PC-9 (cell line): ENCODE results near the gene ERBB4. TPM values are rescaled to one million over a fixed set of nuclear protein-coding genes. Genes with fewer than 3 reads are reported as not detected.

Source experiments
- BruUV-seq: library from RNA; stranded (reverse); fragments of 400-500 nt; replicated peaks from 2 replicates; lab custom pipeline; 2021; lab: Mats Ljungman, UMichigan
- CTCF ChIA-PET: fragments of 300-600 bp; sonication (Branson Sonifier 250); formaldehyde crosslinking; loops from one replicate; lab custom pipeline; 2022; ENCODE audit warnings: antibody characterized with exemption; lab: Charles Lee
- POLR2A ChIA-PET: fragments of 300-600 bp; sonication (Branson Sonifier 250); formaldehyde crosslinking; loops from one replicate; lab custom pipeline; 2022; ENCODE audit warnings: antibody characterized with exemption; ENCODE audit not compliant: unreplicated experiment; lab: Charles Lee
- DNase-seq, 2 experiments: peaks; one replicate each; pipeline versions ENCODE4 v3.0.0 to v3.0.0-alpha.2; 2015 to 2022; ENCODE audit warnings: mixed read lengths in 1 of 2
- H2AFZ ChIP-seq: fragments of 200-600 bp; sonication (generic); 2 replicates; pipeline ENCODE4 v1.8.1; 2017; ENCODE audit warnings: antibody characterized with exemption
- H3F3A ChIP-seq: fragments of 200-600 bp; sonication (generic); 2 replicates; pipeline ENCODE4 v1.8.1; 2017; ENCODE audit warnings: antibody characterized with exemption, mild to moderate bottlenecking, low read depth; ENCODE audit not compliant: insufficient read depth
- H3K27ac ChIP-seq: fragments of 200-600 bp; sonication (generic); 2 replicates; pipeline ENCODE4 v1.6.1; 2016; ENCODE audit warnings: mixed run types
- H3K27me3 ChIP-seq: fragments of 200-600 bp; sonication (generic); 2 replicates; pipeline ENCODE4 v1.6.1; 2016; ENCODE audit warnings: low read depth, mixed run types; ENCODE audit not compliant: insufficient read depth
- H3K36me3 ChIP-seq: fragments of 200-600 bp; sonication (generic); 2 replicates; pipeline ENCODE4 v1.6.1; 2016; ENCODE audit warnings: low read depth, mixed run types
- H3K4me1 ChIP-seq: fragments of 200-600 bp; sonication (generic); replicated peaks from 2 replicates; pipeline ENCODE4 v1.6.1; 2016; ENCODE audit warnings: mixed run types; ENCODE audit not compliant: insufficient read depth
- H3K4me2 ChIP-seq: fragments of 200-600 bp; sonication (generic); 2 replicates; pipeline ENCODE4 v1.6.1; 2017; ENCODE audit warnings: mixed run types
- H3K4me3 ChIP-seq: fragments of 200-600 bp; sonication (generic); 2 replicates; pipeline ENCODE4 v1.6.1; 2016; ENCODE audit warnings: mixed run types
- H3K79me2 ChIP-seq: fragments of 200-600 bp; sonication (generic); 2 replicates; pipeline ENCODE4 v1.6.1; 2017; ENCODE audit warnings: low read depth, mixed run types
- H3K9me2 ChIP-seq: fragments of 200-600 bp; sonication (generic); 2 replicates; pipeline ENCODE4 v1.8.1; 2017; ENCODE audit warnings: mild to moderate bottlenecking; ENCODE audit not compliant: insufficient read depth
- H3K9me3 ChIP-seq: fragments of 200-600 bp; sonication (generic); 2 replicates; pipeline ENCODE4 v1.8.1; 2016; ENCODE audit warnings: low read depth; ENCODE audit not compliant: insufficient read depth
- H4K20me1 ChIP-seq: fragments of 200-600 bp; sonication (generic); 2 replicates; pipeline ENCODE4 v1.8.1; 2017; ENCODE audit not compliant: insufficient read depth
- EZH2 ChIP-seq: fragments of 200-600 bp; sonication (generic); IDR thresholded peaks from 2 replicates; pipeline ENCODE4 v1.8.0; 2017; ENCODE audit warnings: antibody characterized with exemption, low read depth
- intact Hi-C: fragments of 100-400 bp; cut with micrococcal nuclease; formaldehyde crosslinking; loops from one replicate; pipeline ENCODE4 v1.10.0; 2022; ENCODE audit not compliant: unreplicated experiment
- total RNA-seq: library from RNA; stranded (reverse); gene quantifications from 2 replicates; pipeline ENCODE4 v1.2.3, GENCODE V29; 2021
- TF ChIP-seq, protein P1 (sequence below): fragments of 200-600 bp; sonication (generic); conservative IDR thresholded peaks from 2 replicates; pipeline ENCODE4 v1.6.1; 2017; ENCODE audit warnings: mixed run types, antibody characterized with exemption, mild to moderate bottlenecking, moderate library complexity

ERBB4 gene
- total RNA-seq, 1 experiment from 2014 or later: not detected

DNA sequence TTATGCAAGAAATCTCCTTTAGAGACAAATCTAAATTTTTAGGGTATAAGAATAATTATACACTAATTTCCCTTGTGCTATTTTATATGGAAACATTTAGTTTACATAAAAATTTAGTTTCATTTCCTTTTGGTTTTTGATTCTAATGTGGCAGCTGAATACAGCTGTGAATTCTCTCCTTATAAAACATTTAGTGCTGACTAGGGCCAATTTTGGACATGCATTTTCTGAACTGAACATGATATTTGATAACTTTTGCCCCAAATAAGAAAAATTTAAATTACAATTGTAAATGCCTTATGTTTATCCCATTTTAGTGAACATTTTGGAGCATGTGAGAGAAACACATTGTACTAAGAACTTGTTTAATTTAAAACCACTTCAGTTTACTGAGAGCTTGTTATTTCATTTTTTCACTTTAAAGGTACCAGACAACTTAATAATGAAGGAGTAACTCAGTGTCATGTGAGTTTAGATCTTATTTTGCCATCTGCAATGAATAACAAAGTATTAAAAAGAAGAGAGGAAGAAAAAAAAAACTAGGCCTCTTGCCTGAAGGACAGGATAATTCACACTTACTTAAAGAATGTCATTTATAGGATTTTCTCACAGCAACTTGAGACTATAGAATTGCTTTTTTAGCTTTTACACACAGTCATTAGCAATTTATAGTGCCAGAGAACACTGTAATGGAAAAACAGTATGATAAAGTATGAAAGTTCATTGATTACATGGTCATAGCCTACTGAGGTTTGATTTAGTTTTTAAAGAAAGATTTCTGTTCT, 209.7 kb downstream of the ERBB4 start:
- no peaks in the 10 kb centered on the region for H3K27me3 ChIP-seq
- no peaks in the 10 kb centered on the region for H3K4me1 ChIP-seq
- DNase-seq: no peak
- intact Hi-C loops: no loop called here
- no peaks in the 10 kb centered on the region for H3K9me3 ChIP-seq
- no peaks in the 10 kb centered on the region for H4K20me1 ChIP-seq
- ChIA-PET CTCF (no interaction called here), POLR2A (no interaction called here)
- TF ChIP-seq, protein P1, sequence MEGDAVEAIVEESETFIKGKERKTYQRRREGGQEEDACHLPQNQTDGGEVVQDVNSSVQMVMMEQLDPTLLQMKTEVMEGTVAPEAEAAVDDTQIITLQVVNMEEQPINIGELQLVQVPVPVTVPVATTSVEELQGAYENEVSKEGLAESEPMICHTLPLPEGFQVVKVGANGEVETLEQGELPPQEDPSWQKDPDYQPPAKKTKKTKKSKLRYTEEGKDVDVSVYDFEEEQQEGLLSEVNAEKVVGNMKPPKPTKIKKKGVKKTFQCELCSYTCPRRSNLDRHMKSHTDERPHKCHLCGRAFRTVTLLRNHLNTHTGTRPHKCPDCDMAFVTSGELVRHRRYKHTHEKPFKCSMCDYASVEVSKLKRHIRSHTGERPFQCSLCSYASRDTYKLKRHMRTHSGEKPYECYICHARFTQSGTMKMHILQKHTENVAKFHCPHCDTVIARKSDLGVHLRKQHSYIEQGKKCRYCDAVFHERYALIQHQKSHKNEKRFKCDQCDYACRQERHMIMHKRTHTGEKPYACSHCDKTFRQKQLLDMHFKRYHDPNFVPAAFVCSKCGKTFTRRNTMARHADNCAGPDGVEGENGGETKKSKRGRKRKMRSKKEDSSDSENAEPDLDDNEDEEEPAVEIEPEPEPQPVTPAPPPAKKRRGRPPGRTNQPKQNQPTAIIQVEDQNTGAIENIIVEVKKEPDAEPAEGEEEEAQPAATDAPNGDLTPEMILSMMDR: no peak
- TF ChIP-seq EZH2: no peak
- no peak overlapping the region for H3K4me3 ChIP-seq
- H3K4me2 ChIP-seq: no peak overlapping the region
- BruUV-seq: no TSS peak
- no peaks in the 10 kb centered on the region for H3K9me2 ChIP-seq
- no peak overlapping the region for H2AFZ ChIP-seq
- no peaks in the 10 kb centered on the region for H3K36me3 ChIP-seq
- H3F3A ChIP-seq: no peaks in the 10 kb centered on the region
- no peak overlapping the region for H3K27ac ChIP-seq
- H3K79me2 ChIP-seq: no peaks in the 10 kb centered on the region

DNA sequence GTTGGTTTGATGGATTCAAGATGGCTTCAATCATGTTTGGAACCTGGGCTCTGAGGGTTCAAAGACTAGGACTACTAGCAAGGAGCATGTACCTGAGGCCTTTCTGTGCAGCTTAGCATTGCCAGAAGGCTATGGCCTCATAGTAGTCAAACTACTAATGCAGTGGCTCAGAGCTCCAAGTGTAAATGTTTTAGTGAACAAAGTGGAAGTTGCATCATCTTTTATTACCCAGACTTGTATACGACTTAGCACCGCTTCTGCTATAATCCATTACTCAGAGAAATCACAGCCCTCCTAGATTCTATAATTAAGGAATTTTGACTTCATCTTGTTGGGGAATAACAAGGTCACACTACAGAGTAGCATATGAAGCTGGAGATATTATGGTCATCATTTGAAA, 210.5 kb downstream of the ERBB4 start:
- Histone ChIP-seq H3F3A (no peaks in the 10 kb centered on the region), H2AFZ (no peak overlapping the region), H3K9me2 (no peaks in the 10 kb centered on the region), H3K4me1 (no peaks in the 10 kb centered on the region), H3K4me3 (no peak overlapping the region), H3K27me3 (no peaks in the 10 kb centered on the region), H3K27ac (no peak overlapping the region), H3K9me3 (no peaks in the 10 kb centered on the region), H3K79me2 (no peaks in the 10 kb centered on the region), H3K36me3 (no peaks in the 10 kb centered on the region), H3K4me2 (no peak overlapping the region), H4K20me1 (no peaks in the 10 kb centered on the region)
- no TSS peak for BruUV-seq
- intact Hi-C loops: no loop called here
- ChIA-PET CTCF (no interaction called here), POLR2A (no interaction called here)
- DNase-seq: no peak
- TF ChIP-seq, protein P1: no peak
- no peak for TF ChIP-seq EZH2

DNA sequence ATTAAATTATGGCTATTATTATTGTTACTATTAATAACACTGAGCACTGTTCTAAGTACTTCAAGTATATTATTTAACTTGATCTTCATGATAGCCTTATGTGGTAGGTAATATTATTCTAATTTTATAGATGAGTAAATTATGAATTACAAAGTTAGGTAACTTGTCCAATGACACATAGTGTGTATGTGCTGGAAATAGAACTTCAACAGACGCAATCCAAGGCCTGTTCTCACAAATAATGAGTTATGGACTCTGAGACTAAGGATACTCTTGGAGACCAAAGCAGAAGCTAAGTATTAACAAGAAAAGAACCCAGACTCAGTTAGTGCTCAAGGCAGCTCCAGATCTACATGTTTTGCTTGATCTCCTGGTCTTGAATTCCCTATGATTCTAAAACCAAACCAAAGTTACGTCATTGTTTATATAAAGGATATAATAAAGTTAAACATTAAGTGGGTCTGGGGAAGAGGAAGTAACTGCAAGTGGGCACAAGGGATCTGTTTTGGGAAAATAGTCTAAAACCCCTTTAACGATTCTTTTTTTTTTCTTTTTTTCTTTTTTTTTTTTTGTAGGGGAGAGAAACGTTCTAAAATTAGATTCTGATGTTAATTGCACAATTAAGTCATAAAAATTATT, 211.3 kb downstream of the ERBB4 start:
- ChIA-PET POLR2A (interaction anchor here (0.6 kb wide), 1 partner anchor 100 kb away, joined by 3 read pairs; no protein-coding TSS in a partner anchor), CTCF (no interaction called here)
- no peaks in the 10 kb centered on the region for H3K79me2 ChIP-seq
- no peaks in the 10 kb centered on the region for H4K20me1 ChIP-seq
- intact Hi-C loops: no loop called here
- no TSS peak for BruUV-seq
- no peaks in the 10 kb centered on the region for H3F3A ChIP-seq
- H3K27ac ChIP-seq: no peak overlapping the region
- H3K27me3 ChIP-seq: no peaks in the 10 kb centered on the region
- TF ChIP-seq, protein P1: no peak
- no peak for TF ChIP-seq EZH2
- DNase-seq: no peak
- H3K9me2 ChIP-seq: no peaks in the 10 kb centered on the region
- no peak overlapping the region for H3K4me3 ChIP-seq
- no peak overlapping the region for H2AFZ ChIP-seq
- no peaks in the 10 kb centered on the region for H3K36me3 ChIP-seq
- no peak overlapping the region for H3K4me2 ChIP-seq
- no peaks in the 10 kb centered on the region for H3K9me3 ChIP-seq
- H3K4me1 ChIP-seq: no peaks in the 10 kb centered on the region
